GM21786 (cell line): ENCODE measurements around the gene CDC42BPB.
"Not testable (repeated sequence)": the region's sequence is repeated elsewhere in the genome, so short reads cannot be mapped to it uniquely, and the experiment has no call there.

Experiments used
- ATAC-seq: cut with Tn5 transposase; IDR thresholded peaks from one replicate; pipeline ENCODE4 v1.9.1; 2021; ENCODE audit not compliant: unreplicated experiment

CDC42BPB gene

GRCh38 chr14:102931580-102932285 is 125.6 kb downstream of the CDC42BPB start:
- no peak for ATAC-seq

GRCh38 chr14:102930753-102931579 is 126.4 kb downstream of the CDC42BPB start:
- no peak for ATAC-seq

GRCh38 chr14:102930138-102930752 is 127.1 kb downstream of the CDC42BPB start:
- ATAC-seq: no peak

- no peak for ATAC-seq
These were observed 127.9 kb downstream of the CDC42BPB start for GRCh38 chr14:102929241-102930137.

GRCh38 chr14:102928412-102929240 is 128.7 kb downstream of the CDC42BPB start:
- peak; percentile 61 for ATAC-seq

DNA sequence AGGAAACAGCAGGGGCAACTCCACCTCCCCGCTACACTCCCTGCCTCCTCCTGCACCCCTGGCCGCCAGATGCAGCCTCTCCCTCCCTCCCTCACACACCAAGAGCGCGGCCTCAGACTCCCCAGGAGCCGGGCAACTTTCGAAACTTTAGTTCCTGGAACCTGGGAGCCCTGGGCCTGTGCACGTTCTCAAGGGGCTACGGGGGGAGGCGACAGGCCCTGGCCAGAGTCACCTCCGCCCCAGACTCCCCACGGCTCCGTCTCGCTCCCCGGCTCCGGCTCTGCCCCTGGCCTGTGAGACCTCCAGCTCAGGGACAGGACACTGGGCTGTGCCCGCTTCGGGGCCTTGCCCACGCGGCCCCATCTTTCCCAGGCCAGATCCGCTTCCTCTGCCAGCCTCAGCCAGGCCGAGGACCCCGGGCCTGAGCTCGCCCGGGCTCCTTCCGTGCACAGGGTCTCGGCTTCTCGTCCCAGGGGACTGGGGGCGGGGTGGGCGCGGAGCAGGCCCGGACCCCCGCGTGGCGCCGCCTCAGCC is 129.4 kb downstream of the CDC42BPB start:
- peak; percentile 18 for ATAC-seq

DNA sequence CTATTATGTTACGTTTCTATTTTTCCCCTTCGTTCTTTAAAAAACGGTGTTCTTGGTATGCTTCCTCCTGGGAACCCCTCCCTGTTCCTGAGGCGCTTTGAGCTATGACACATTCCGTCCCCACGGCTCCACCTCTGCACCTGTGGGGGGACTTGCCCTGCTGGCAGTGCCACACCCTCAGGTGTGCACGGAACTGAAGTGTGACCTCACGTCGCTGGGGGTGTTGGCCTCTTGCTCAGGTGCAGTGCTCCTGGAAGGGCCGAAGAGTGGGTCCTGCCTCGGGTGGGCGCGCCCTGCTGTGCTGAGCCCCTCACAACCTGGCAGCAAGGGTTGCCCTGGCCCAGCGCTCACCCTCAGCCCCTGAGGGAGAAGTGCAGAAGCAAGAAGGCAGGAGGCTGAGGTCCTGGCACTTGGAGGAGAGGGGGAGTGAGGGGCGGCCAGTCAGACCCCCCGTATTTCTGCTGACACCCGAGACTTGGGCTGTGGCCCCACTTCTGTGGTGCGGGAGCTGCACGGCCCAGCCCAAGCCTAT is 129.9 kb downstream of the CDC42BPB start:
- no peak for ATAC-seq

DNA sequence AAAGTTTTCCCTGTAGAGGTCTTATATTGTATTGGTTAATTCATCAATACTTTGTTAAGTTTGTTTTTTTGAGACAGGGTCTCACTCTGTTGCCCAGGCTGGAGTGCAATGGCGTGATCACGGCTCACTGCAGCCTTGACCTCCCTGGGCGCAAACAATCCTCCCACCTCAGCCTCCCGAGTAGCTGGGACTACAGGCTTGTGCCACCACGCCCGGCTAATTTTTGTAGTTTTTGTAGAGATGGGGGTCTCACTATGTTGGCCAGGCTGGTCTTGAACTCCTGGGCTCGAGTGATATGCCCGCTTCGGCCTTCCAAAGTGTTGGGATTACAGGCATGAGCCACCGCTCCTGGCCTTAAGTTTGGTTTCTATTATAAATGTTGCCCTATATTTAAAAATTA is 130.5 kb downstream of the CDC42BPB start:
- not testable (repeated sequence) for ATAC-seq

- ATAC-seq: no peak
These were observed 131.2 kb downstream of the CDC42BPB start for GRCh38 chr14:102926104-102926503.

GRCh38 chr14:102925646-102926045 is 131.7 kb downstream of the CDC42BPB start:
- no peak for ATAC-seq

- ATAC-seq: no peak
These were observed 132.4 kb downstream of the CDC42BPB start for GRCh38 chr14:102924632-102925588.

DNA sequence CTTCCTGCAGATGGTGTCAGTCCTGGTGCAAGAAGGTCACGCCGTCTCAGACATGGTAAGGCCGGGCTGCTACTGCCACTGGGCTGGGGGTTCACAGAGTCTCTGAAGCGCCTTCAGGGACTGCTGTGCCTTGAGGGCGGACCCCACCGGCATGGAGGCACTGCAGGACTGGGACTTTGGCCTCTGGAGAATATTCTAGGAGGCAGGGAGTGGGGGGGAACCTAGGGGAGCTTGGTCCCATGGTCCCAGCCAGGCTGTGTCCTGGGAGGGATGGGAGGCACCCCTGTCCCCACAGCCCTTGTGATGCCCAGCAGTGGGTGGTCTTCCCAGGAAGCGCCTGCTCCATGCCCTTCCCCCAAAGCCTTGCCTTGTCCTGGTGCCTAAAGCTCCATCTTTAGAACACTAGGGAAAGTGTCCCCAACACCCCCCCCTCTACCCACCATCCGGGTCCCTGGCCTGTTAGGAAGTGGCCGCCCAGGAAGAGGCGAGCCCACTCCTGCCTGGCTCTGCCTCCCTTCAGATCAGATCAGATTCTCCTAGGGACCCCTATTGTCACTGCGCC is 133.3 kb downstream of the CDC42BPB start:
- no peak for ATAC-seq

- no peak for ATAC-seq
These were observed 134.0 kb downstream of the CDC42BPB start for GRCh38 chr14:102923201-102923924.

GRCh38 chr14:102922490-102923200 is 134.7 kb downstream of the CDC42BPB start, which contains the start of gene AMN:
Gene AMN (plus strand): TSS chr14:102922663. CDS start chr14:102922689, 26 bp downstream.
- ATAC-seq: no peak

GRCh38 chr14:102920998-102921304 is 136.4 kb downstream of the CDC42BPB start:
- ATAC-seq: no peak

GRCh38 chr14:102920273-102920997 is 136.9 kb downstream of the CDC42BPB start:
- ATAC-seq: no peak
